LoVo (cell line): ENCODE results near the gene IFNGR1.
"Not testable (repeated sequence)": the region's sequence is repeated elsewhere in the genome, so short reads cannot be mapped to it uniquely, and the experiment has no call there.

Source experiments
- DNase-seq: peaks from one replicate; pipeline ENCODE4 v3.0.0-alpha.2; 2016; ENCODE audit warnings: low spot score

IFNGR1 gene

DNA sequence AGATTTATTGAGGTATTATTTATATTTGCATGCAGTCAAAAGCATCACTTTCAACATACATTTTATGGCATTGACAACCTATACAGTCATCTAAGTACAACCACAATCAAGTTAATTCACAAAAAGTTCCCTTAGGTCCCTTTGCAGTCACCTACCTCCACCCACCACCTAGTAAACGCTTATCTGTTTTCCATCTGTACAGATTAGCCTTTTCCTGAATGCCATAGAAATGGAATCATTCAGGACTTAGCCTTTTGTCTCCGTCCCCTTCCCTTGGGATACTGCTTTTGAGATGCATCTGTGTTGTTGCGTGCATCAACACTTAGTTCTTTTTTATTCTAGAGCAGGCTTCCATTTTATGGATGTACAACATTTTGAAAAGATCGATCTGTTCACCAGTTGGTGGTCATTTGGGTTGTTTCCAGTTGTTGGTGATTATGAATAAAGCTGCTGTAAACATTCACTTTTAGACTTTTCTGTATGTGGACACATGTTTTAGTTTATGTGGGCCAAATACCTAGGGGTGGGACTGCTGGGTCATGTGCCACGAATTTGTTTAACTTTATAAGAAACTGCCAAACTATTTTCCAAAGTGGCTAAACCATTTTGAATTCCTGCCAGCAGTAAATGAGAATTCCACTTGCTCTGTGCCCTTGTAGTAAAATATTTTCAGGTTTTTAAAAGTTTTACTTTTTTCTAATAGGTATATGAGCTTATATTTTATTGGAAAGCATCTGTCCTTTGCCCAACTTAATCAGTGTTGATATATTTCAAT, 17.6 kb upstream of the IFNGR1 start:
- DNase-seq = peak; percentile 80

DNA sequence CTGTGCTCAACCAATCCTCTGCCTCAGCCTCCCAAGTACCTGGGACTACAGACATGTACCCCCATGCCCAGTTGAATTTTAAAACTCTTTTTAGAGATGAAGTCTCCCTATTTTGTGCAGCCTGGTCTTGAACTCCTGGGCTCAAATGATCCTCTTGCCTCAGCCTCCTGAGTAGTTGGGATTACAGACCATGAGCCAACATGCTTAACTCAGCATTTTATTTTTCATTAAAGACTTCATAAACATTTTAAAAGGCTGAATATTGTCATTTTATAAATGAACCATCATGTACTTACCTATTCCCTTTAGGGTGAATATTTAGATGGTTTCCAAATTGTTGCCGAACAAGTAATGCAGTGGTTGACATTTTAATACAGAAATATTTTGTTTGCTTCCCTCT, 16.5 kb upstream of the IFNGR1 start:
- DNase-seq = no peak

DNA sequence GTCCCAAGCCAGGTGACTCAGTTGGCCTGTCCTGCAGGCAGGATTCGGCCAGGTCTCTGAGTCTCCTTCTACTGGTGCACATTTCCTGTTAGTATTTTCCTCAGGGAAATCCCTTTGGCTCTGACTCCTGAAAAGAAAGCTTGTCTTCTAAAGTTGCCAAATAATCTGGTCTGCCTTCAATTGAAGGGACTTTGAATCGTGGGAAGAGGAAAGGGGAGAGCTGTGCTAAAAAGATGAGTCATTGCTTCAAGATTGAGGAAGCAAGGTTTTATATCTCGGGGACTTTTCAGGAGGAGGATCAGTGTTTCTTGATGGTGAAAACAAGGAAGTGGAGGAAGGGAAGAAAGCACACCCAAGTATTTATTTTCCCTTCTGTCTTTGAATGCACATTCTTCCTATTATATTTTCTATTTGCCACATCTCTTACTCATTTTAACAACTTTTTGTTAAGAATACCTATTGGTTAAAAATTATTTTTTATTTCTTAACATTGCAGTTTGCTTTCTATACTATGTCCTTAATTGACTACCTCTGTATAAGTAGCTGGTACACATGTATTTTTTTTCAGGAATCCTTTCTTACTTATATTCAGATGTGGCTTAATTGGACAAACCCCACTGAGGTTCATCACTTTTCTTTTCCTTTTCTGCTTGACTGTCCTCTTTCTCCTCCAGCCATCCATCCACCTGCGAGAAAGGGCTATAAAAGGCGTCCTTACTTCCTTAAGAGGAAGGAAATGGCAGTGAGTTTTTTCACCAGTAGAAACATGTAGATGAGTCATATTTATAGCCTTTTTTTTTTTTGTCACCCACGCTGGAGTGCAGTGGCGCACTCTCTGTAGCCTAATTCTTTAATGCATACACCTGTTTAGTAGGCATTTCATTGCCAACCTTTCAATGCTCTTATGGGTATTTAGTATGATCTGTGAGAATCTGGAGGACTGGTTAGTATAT, 15.0 kb upstream of the IFNGR1 start:
- DNase-seq = peak; percentile 91

DNA sequence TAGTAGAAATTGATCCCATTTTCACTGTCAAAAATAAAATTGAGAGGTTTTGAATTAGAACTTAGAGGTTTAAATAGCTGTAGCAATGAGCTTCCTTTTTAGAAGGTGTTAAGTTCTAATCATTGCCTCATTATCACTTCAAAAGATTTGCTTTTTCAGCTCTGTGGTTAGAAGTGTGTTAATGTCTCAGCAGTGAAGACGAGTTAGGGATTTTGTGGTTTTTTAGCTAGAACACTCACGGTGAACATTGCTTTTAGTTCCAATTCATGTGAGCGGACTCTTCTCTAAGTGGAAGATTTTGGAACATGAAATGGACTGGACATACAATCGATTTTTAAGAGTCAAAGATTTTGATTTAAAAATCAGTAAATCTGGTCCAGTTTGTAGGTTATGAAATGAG, 12.7 kb upstream of the IFNGR1 start:
- DNase-seq = no peak

DNA sequence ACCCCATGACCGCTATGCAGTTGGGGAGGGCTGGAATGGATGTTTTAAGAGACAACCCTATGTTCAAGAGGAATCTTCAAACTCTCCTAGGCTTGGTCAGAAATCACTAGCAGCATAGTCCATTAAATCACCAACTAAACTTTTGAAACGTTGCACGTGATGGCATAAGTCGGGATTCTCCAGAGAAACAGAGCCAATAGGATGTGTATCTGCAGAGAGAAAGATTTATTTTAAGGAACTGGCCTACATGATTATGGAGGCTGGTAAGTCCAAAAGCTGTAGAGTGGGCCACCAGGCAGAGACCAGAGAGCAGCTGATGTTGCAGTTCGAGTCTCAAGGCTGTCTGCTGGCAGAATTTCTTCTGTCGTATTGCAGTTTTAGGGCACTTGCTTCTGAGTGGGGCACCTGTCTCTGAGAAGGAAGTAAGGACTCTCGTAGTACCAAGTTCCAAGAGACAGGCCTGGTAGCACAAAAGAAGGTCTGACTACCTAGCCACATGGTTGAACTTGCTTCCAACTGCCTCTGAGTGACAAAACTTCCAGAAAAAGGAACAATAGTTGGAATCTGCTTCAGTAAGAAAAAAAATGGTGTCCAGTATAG, 11.9 kb upstream of the IFNGR1 start:
- no peak for DNase-seq

DNA sequence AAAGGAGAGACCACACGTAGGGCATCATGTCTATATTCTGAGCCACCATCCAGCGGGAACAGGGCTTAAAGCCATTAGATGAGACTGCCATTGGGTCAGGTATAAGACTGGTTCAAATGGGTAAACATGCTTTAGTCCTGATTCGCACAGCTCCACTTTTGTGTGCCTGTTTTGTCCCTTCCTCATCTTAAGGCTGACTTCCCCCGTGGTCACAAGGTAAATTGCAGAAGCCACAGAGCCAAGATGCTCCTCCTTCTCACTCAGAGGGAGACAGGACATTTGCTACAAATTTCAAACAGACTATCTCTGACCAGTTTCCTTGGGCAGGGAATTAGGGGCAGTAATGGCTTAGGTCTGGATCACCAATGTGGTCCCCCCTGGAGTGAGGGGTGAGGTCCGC, 11.4 kb upstream of the IFNGR1 start:
- no peak for DNase-seq

DNA sequence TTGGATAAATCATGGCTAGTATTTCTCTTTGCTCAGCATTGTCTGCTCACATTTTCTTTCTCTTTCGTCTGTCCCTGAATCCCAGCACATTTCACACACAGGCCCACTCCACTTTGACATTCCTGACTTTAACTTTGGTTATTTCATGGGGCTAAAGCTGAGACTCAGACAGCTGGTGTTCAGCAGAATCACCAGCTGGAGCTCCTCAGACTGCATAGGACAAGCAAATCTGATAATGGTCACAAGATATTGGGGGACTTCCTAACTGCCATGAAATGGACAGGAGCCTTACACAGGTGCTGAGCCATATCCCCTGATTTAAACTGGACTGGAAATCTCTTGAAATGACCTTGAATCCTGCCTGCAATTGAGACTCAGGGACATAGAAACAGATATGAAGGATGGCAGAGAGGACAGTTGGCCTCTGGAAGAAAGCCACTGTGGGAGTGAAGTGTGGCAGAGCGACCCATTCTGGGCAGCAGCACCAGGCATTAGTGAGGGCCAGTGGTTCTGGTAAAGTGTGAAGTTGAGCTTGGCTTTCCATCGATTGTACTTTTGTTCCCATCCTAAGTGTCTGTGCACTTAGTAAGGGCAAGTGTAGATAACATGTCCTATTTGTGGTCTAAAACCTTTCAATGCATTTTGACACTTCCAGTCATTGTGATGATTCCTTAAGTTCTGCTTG, 10.0 kb upstream of the IFNGR1 start:
- DNase-seq = no peak

DNA sequence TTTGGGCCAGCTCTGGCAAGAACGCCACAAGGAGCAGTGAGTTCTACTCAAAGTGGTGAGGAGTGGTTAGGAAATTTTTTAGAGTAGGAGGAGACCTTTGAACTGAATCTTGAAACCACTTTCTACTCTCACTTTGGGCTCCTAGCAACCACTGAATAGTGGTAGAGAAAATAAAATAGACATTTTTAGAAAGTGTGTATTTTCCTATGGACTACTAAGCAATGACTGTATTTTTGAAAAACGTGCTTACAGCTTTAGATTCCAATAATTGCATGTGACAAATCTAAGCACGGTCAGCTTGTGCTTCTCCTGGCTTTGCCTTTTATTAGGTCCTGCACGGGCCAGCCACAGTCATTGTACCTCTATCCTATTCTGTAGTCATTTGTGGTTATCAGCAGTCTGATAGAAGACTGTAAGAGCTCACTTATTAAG, 8.7 kb upstream of the IFNGR1 start:
- DNase-seq = no peak

DNA sequence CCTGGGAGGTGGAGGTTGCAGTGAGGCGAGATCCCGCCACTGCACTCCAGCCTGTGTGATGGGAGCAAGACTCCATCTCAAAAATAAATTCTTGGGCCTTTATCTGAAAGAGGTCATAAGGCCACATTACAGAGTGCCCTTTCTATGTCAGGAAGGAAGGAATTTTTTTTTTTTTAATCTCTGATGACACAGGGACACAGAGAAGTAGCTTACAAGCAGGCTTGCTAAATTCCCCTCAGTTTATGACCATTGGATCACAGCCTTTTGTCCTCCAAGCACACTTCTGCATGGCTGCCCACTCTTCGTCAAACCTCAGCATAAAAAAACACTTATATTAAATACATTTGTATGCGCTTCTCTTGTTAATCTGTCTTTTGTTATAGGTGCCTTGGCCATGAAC, 7.5 kb upstream of the IFNGR1 start:
- no peak for DNase-seq

DNA sequence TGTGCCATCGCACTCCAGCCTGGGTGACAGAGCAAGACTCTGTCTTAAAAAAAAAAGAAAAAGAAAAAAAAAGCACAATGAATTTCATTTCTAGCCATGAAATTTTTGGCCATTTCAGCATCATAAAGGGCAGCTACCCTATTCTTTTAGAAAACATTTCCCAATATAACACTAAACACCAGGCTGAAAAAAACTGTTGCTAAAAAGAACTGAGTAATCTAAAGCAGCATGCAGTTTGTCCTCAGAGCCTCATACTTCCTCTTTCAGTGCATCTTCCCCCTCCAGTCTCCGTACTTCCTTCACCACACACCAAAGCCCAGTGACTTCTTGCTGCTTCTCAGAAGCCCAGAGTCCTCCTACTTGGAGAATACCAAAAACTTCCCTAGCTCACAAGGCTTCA, 5.6 kb upstream of the IFNGR1 start:
- DNase-seq = no peak

DNA sequence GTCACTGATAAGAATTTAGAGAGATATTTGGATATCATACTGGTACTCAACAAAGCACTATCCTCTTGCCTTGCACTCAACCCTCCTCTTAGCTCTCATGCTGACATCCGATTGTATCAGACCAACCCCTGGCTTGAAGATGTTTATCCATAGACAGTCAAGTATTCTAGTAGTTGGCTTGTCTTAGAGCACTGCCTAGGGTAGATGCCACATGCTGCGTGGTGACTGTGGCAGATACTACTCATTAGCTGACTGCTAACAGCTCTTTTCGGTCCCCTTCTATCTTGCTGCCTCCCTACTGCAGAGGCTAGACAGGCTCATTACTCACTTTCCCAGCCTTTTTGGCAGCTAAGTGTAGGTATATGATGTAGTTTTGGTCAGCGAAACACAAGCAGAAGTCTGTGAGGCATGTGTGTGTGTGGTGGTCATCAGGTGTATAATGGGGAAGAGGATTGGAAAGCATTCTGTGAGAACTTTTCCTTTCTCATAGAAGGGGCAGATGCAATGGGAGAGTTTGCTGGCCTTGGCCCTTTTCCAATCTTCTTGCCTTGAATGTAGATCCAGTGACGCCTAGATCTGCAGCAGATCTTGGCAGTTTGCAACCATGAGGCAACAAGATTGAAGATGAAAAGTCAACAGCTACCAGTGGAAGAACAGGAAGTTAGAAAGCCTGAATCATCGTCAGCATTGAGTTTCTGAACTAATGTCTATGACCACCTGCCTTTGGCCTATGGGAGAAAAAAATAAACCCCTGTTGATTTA, 4.4 kb upstream of the IFNGR1 start:
- DNase-seq = no peak

DNA sequence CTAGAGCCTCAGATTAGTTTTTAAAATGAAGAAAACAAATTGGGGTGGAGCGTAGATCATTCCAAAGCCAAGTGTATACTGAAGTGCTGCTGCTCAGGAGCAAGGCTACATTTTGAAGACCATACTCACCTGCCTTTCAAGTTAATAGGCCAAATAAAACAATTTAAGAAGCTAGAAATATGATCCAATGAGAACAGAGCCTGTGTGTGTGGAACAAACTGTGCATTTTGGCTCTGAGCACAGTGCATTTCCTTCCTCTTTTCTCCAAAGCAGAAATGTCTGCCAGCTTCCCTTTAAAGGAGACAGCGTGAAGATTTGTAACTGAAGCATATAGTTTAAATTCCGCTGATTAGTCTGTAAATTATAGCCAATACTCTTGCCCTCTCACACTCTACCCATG, 3.2 kb upstream of the IFNGR1 start:
- DNase-seq = no peak

DNA sequence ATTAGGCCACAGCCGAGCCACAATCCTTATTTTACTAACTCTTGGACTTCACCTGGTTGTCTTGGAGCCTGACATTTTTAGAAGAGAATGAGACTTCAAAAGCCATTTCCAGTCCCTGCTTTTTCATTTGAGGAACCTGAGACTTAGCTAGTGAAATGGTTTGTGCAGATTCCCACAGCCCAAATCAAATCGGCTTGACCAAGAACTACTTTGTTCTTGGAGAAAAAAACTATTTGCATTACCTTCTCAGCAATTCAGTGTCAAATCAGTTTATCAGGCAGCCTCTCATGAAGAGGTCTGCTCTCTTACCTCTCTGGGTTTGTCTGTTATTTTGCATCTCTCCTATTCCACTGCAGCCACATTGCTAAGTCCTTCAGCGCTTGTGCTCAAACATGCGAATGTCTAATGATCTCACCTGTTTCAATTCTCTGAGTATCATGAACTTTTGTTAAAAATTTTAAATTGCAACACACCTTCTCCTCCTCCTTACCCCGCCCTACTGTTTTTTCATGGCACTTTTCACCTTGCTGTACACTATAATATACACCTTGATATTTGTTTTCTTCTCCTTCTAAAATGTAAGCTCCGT, 573 bp upstream of the IFNGR1 start:
- no peak for DNase-seq

DNA sequence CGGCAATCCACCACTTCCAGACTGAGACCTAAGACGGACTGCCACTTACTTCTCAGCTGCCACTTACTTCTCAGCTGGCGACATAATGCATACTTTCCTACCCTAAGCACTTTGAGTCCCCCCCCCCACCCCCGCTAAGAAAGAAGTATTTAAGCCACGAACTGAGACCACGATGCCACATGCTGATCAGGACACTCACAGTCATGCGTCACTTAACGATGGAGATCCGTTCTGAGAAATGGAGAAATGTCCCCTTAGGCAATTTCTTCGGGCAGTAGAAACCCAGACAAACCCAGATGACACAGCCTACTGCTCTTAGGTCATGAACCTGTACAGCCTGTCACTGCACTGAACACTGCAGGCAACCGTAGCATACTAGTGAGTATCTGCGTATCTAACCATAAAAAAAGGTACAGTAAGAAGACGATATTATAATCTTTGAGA, 690 bp downstream of the IFNGR1 start:
- peak; percentile 57 for DNase-seq

DNA sequence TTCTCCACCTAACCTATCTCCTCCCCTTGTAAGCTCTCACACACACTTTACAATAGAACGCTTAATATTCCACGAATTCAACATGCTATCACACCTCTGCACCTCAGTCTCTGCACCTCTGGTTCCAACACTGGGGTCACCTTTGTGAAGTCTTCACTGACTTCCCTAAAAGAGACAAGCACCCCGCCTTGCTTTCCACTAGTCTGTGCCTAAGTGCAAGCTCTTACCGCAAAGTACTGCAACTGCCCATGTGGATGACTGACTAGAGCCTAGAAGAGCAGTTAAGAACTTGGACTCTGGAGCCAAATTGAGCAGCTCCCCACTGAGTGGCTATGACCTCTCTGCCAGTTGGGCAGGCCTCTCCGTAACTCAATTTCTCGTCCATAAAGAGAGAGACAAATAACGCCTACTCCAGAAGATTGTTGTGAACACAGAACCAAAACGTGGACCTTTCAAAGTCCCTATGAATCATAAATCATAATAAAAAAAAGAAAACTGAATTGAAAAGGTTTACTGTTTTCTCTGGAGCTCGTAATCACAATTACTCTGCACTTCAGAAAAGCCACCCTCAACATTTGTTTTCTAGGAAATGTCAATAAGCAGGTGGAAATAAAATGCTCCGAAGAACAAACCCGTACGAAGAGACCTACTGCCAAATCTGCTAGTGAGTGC, 1.2 kb downstream of the IFNGR1 start:
- peak; percentile 57 for DNase-seq

DNA sequence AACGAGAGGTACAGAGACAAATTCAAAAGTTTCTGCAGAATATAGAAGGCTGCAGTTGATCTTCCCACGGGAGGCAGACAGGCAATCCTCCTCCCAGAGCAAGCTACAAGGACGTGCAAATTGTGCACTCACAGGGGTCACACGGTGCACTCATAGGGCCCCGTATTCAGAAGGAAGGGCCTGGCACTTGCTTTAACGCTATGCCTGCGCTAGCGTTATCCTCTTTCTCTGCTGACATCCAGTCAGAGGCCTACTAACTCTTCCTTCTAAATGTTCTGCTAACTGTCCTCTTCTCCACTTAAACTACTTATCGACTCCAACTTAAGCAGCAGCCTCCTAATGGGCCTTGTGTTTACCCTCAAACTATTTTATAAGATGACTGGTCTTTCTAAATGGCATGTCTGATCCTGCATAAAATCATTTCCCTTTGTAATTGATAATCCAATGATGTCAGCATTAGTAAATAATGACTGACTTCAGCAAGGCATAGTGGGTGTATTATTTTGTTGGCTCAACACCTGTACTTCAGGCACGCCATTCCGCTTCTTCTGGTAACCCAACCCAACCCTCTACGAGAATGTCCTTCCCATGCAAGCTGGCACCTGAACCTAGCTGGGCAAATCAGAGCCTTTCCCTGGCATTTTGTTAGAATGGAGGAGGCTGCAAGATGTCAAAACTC, 2.2 kb downstream of the IFNGR1 start:
- no peak for DNase-seq

DNA sequence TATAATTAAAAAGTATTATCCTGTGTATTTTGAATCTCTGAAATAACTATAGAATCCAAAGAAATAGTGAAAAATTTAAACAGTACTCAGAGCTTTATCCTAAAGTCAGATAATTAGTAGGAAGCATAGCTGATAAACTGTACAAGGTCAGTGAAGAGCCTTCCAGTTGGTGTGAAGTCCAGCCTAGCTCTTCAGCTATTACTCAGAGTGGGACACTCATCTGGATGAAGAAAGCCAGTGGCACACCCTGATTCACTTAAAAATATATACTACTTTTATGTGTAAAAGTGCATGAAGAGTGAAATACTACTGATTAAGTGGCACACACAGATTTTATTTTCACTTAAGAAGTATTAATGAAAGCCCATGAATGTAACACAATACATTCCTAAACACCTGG, 3.1 kb downstream of the IFNGR1 start:
- no peak for DNase-seq

DNA sequence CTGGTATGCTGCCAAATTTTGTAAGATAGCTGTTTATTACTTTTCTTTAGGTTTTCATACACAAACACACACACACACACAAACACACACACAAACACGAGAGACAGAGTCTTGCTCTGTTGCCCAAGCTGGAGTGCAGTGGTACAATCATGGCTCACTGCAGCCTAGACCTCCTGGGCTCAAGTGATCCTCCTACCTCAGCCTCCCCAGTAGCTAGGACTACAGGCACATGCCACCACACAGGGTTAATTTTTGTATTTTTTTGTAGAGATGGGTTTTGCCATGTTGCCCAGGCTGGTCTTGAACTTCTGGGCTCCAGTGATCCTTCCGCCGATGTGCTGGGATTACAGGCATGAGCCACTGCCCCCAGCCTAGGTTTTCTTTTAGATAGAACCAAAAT, 3.6 kb downstream of the IFNGR1 start:
- not testable (repeated sequence) for DNase-seq

DNA sequence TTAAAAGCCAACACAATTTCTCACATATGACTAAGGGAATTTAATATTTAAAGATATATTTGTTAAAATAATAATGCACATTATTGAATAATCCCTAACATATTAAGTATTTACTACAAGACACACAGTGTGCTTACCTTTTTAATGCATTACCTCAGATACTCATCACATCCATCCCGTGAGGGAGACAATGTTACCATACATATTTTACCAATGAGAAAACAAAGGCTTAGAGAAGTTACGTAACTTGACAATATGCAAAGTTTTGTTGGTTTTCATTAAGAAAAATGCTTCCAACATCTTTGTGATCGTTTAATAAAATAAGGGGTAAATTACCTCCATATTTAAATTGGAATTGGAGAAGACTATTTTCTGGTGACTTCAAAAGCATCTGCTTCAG, 4.3 kb downstream of the IFNGR1 start:
- DNase-seq = no peak

DNA sequence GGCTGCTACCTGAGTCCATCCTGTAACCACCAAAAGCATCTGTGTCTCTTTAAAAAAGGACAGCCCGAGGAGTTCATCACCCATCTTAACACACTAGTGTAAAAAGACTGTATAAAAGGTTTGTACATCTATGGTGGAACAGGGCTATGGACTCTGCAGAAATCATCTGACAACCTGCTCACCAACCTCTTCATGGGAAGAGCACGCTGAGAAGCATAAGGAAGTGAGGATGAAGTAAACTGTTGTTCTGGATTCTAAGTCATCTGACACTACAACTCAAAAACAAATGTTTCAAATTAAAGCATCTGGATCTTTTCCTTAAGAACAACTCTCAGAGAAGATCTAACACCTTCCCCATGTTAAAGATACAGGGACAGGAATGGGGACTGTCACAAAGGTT, 5.4 kb downstream of the IFNGR1 start:
- no peak for DNase-seq
